HCT116 (cell line): ENCODE results near the gene ATP13A3. TPM values are rescaled to one million over a fixed set of nuclear protein-coding genes. Genes with fewer than 3 reads are reported as not detected.

Experiments used
- ATAC-seq: fragments of 200-7000 bp; cut with Tn5 transposase; 2 replicates; pipeline ENCODE4 v1.9.1; 2020; ENCODE audit warnings: mild to moderate bottlenecking, moderate library complexity
- BruUV-seq: library from RNA; stranded (reverse); fragments of 400-500 nt; replicated peaks from 2 replicates; lab custom pipeline; 2021; lab: Mats Ljungman, UMichigan
- CTCF ChIA-PET: fragments of 300-600 bp; sonication (Branson Sonifier 250); formaldehyde crosslinking; loops from one replicate; lab custom pipeline; 2021; ENCODE audit warnings: antibody characterized with exemption; lab: Charles Lee
- POLR2A ChIA-PET: fragments of 300-600, 350-600 bp; sonication (Branson Sonifier 250); formaldehyde crosslinking; loops from one replicate; lab custom pipeline; 2021; ENCODE audit warnings: antibody characterized with exemption; lab: Charles Lee
- RAD21 ChIA-PET, 2 experiments: fragments of 300-600 bp; sonication (Branson Sonifier 250); formaldehyde crosslinking; loops; one replicate each; lab custom pipeline; 2023; ENCODE audit warnings: low total read pairs in 2 of 2; ENCODE audit not compliant: uncharacterized antibody in 2 of 2, unreplicated experiment in 2 of 2, low non-redundant PET in 1 of 2; lab: Charles Lee
- DNase-seq: peaks from one replicate; pipeline ENCODE4 v3.0.0-alpha.2; 2010; ENCODE audit warnings: low read depth, low spot score
- H2AFZ ChIP-seq: fragments of 200-600 bp; shearing (Covaris generic), sonication (generic); 2 replicates; pipeline ENCODE4 v1.6.1; 2017; ENCODE audit warnings: low read depth, mixed run types, mixed read lengths, antibody characterized with exemption, low read length; ENCODE audit not compliant: poor library complexity, severe bottlenecking
- H3K27ac ChIP-seq: 2 replicates; pipeline ENCODE4 v1.5.1; 2012; ENCODE audit warnings: low read depth, low read length
- H3K27me3 ChIP-seq: fragments of 200-600 bp; sonication (generic); 2 replicates; pipeline ENCODE4 v1.6.1; 2016; ENCODE audit warnings: mixed run types, low read length, mixed read lengths; ENCODE audit not compliant: insufficient read depth
- H3K36me3 ChIP-seq, 2 experiments: fragments of 200-500 bp in 1 of 2; fragments of 200-600 bp in 1 of 2; sonication (Bioruptor generic) in 1 of 2; sonication (generic) in 1 of 2; 2 replicates each; pipeline versions ENCODE4 v1.5.1 to v1.6.1; 2014 to 2016; ENCODE audit warnings: low read length in 2 of 2, inconsistent platforms in 1 of 2, mixed read lengths in 1 of 2, mixed run types in 1 of 2; ENCODE audit not compliant: insufficient read depth in 2 of 2, control insufficient read depth in 1 of 2
- H3K4me1 ChIP-seq, 2 experiments: fragments of 200-600 bp in 1 of 2; sonication (generic) in 1 of 2; 2 replicates each; pipeline versions ENCODE4 v1.5.1 to v1.6.1; 2012 to 2017; ENCODE audit warnings: low read length in 2 of 2, inconsistent platforms in 1 of 2, mild to moderate bottlenecking in 1 of 2, mixed read lengths in 1 of 2, mixed run types in 1 of 2, moderate library complexity in 1 of 2; ENCODE audit not compliant: insufficient read depth in 2 of 2, control insufficient read depth in 1 of 2
- H3K4me2 ChIP-seq: fragments of 200-600 bp; sonication (generic); 2 replicates; pipeline ENCODE4 v1.6.1; 2017; ENCODE audit warnings: mixed run types, low read length, mixed read lengths
- H3K4me3 ChIP-seq, 2 experiments: fragments of 200-600 bp in 1 of 2; sonication (generic) in 1 of 2; replicated peaks in 1 of 2; 2 replicates each; pipeline ENCODE4 v1.5.1; 2011 to 2016; ENCODE audit warnings: low read length in 2 of 2, control low read depth in 1 of 2, low read depth in 1 of 2, mild to moderate bottlenecking in 1 of 2, mixed read lengths in 1 of 2, mixed run types in 1 of 2
- H3K79me2 ChIP-seq: fragments of 200-600 bp; sonication (generic); 2 replicates; pipeline ENCODE4 v1.6.1; 2017; ENCODE audit warnings: mild to moderate bottlenecking, mixed run types, low read length, moderate library complexity, mixed read lengths; ENCODE audit not compliant: insufficient read depth
- H3K9ac ChIP-seq: fragments of 200-600 bp; sonication (generic); 2 replicates; pipeline ENCODE4 v1.6.1; 2016; ENCODE audit warnings: low read length, mixed read lengths
- H3K9me2 ChIP-seq: fragments of 200-600 bp; sonication (generic), shearing (Covaris generic); 2 replicates; pipeline ENCODE4 v1.6.1; 2017; ENCODE audit warnings: mixed run types, mild to moderate bottlenecking, moderate library complexity; ENCODE audit not compliant: insufficient read depth
- H3K9me3 ChIP-seq, 2 experiments: fragments of 200-500 bp in 1 of 2; fragments of 200-600 bp in 1 of 2; sonication (Bioruptor generic) in 1 of 2; sonication (generic) in 1 of 2; 2 replicates each; pipeline ENCODE4 v1.6.1; 2014 to 2017; ENCODE audit warnings: low read length in 2 of 2, mixed read lengths in 2 of 2, inconsistent platforms in 1 of 2, low read depth in 1 of 2, mild to moderate bottlenecking in 1 of 2, mixed run types in 1 of 2, moderate library complexity in 1 of 2; ENCODE audit not compliant: control insufficient read depth in 1 of 2, insufficient read depth in 1 of 2
- H4K20me1 ChIP-seq: fragments of 200-600 bp; sonication (generic), shearing (Covaris generic); 2 replicates; pipeline ENCODE4 v1.6.1; 2017; ENCODE audit warnings: mixed run types, mild to moderate bottlenecking, moderate library complexity; ENCODE audit not compliant: insufficient read depth
- ATF3 ChIP-seq: IDR thresholded peaks from 2 replicates; pipeline ENCODE4 v1.6.1; 2012
- CBX3 ChIP-seq: IDR thresholded peaks from 2 replicates; pipeline ENCODE4 v1.6.1; 2012; ENCODE audit warnings: low read depth
- CTCF ChIP-seq, 3 experiments: fragments of 200-600 bp in 1 of 3; sonication (generic) in 1 of 3; IDR thresholded peaks in 2 of 3; conservative IDR thresholded peaks in 1 of 3; 2 replicates each; pipeline ENCODE4 v1.5.1; 2012 to 2017; ENCODE audit warnings: low read depth in 2 of 3, low read length in 2 of 3, antibody characterized with exemption in 1 of 3, borderline replicate concordance in 1 of 3, control low read depth in 1 of 3, mild to moderate bottlenecking in 1 of 3, mixed read lengths in 1 of 3, mixed run types in 1 of 3, moderate library complexity in 1 of 3; ENCODE audit not compliant: insufficient read depth in 1 of 3
- EGR1 ChIP-seq: IDR thresholded peaks from 2 replicates; pipeline ENCODE4 v1.6.1; 2012; ENCODE audit warnings: low read depth
- ELF1 ChIP-seq: IDR thresholded peaks from 2 replicates; pipeline ENCODE4 v1.6.1; 2012; ENCODE audit warnings: low read depth, borderline replicate concordance
- EZH2 ChIP-seq: fragments of 200-600 bp; sonication (generic); IDR thresholded peaks from 2 replicates; pipeline ENCODE4 v1.6.1; 2017; ENCODE audit warnings: antibody characterized with exemption, mixed run types
- FOSL1 ChIP-seq: IDR thresholded peaks from 2 replicates; pipeline ENCODE4 v1.6.1; 2012; ENCODE audit warnings: low read depth
- JUND ChIP-seq: IDR thresholded peaks from 2 replicates; pipeline ENCODE4 v1.6.1; 2012
- MAX ChIP-seq: IDR thresholded peaks from 2 replicates; pipeline ENCODE4 v1.6.1; 2012
- POLR2A ChIP-seq: IDR thresholded peaks from 2 replicates; pipeline ENCODE4 v1.7.0; 2011; ENCODE audit warnings: borderline replicate concordance; ENCODE audit not compliant: insufficient read depth, insufficient read length; ENCODE audit errors: extremely low read depth
- POLR2AphosphoS5 ChIP-seq: IDR thresholded peaks from 2 replicates; pipeline ENCODE4 v1.6.1; 2011; ENCODE audit warnings: mild to moderate bottlenecking, low read depth, low read length, moderate library complexity
- RAD21 ChIP-seq: IDR thresholded peaks from 2 replicates; pipeline ENCODE4 v1.6.1; 2012; ENCODE audit warnings: low read depth, mild to moderate bottlenecking
- REST ChIP-seq: IDR thresholded peaks from 2 replicates; pipeline ENCODE4 v1.6.1; 2012; ENCODE audit warnings: low read depth
- SP1 ChIP-seq: IDR thresholded peaks from 2 replicates; pipeline ENCODE4 v1.6.1; 2012; ENCODE audit warnings: low read depth
- SRF ChIP-seq: IDR thresholded peaks from 2 replicates; pipeline ENCODE4 v1.6.1; 2012; ENCODE audit warnings: low read depth
- TCF7L2 ChIP-seq: IDR thresholded peaks from 2 replicates; pipeline ENCODE4 v1.7.0; 2011; ENCODE audit warnings: borderline replicate concordance, inconsistent platforms; ENCODE audit not compliant: insufficient read depth, insufficient read length; ENCODE audit errors: extremely low read depth
- YY1 ChIP-seq: IDR thresholded peaks from 2 replicates; pipeline ENCODE4 v1.6.1; 2011; ENCODE audit warnings: low read length, low read depth, moderate library complexity, mild to moderate bottlenecking; ENCODE audit not compliant: insufficient replicate concordance; ENCODE audit errors: extremely low read depth
- ZFX ChIP-seq: fragments of 450-650 bp; IDR thresholded peaks from 2 replicates; pipeline ENCODE4 v1.6.1; 2017
- ZNF274 ChIP-seq: fragments of 200-500 bp; sonication (Bioruptor generic); IDR thresholded peaks from 2 replicates; pipeline ENCODE4 v1.6.1; 2014; ENCODE audit warnings: mild to moderate bottlenecking, low read depth, low read length, inconsistent platforms
- intact Hi-C: fragments of 100-400 bp; cut with micrococcal nuclease; formaldehyde crosslinking; loops from 2 replicates; pipeline ENCODE4 v1.10.0; 2022
- total RNA-seq: library from RNA; stranded (reverse); gene quantifications from one replicate; pipeline ENCODE4 v1.2.1, GENCODE V29; 2021; ENCODE audit not compliant: unreplicated experiment

The ATP13A3 gene
- total RNA-seq, 1 experiment from 2014 or later = 139 TPM

GRCh38 chr3:194387926-194388418, 98.8 kb downstream of the ATP13A3 start:
- Histone ChIP-seq H3K4me1 (no peaks in the 10 kb centered on the region), H3K9ac (no peak overlapping the region), H3K4me3 (no peak overlapping the region), H3K36me3 (no peaks in the 10 kb centered on the region), H4K20me1 (no peaks in the 10 kb centered on the region), H3K9me2 (no peaks in the 10 kb centered on the region), H3K9me3 (peaks cover 0 to 6% of the 10 kb centered on the region in 2 experiments; a peak in 2 of 4 replicates), H3K27me3 (no peaks in the 10 kb centered on the region), H3K4me2 (no peak overlapping the region), H3K27ac (no peak overlapping the region), H3K79me2 (no peaks in the 10 kb centered on the region), H2AFZ (no peak overlapping the region)
- ATAC-seq (no peak), DNase-seq (no peak)
- no peak for TF ChIP-seq POLR2AphosphoS5
- TF ChIP-seq ELF1 = no peak
- TF ChIP-seq FOSL1 = no peak
- no peak for TF ChIP-seq TCF7L2
- no peak for TF ChIP-seq SP1
- TF ChIP-seq POLR2A = no peak
- no peak for TF ChIP-seq ATF3
- TF ChIP-seq MAX = no peak
- TF ChIP-seq REST = no peak
- TF ChIP-seq CTCF (IDR thresholded peaks at IDR 0.05 in 2 of 3, conservative IDR thresholded peaks at IDR 0.05 in 1 of 3; ENCODE audit: borderline replicate concordance in 1 of 3, insufficient read depth in 1 of 3, low read depth in 2 of 3, low read length in 2 of 3) = no peak
- TF ChIP-seq CBX3 = no peak
- no peak for TF ChIP-seq ZNF274
- no peak for TF ChIP-seq ZFX
- no peak for TF ChIP-seq RAD21
- TF ChIP-seq SRF = no peak
- no peak for TF ChIP-seq EZH2
- no peak for TF ChIP-seq YY1
- TF ChIP-seq JUND = no peak
- no peak for TF ChIP-seq EGR1
- ChIA-PET RAD21 (no interaction called here), CTCF (no interaction called here), POLR2A (no interaction called here)
- intact Hi-C loops = no loop called here
- BruUV-seq = no TSS peak
